Liver (tissue), 9 donors: ENCODE results near the gene MCTP1. TPM values are rescaled to one million over a fixed set of nuclear protein-coding genes. Genes with fewer than 3 reads are reported as not detected.

Source experiments
- DNase-seq: peaks from one replicate; pipeline ENCODE4 v3.0.0-alpha.2; 2017; ENCODE audit warnings: low spot score
- H3K27ac ChIP-seq, 2 donors: one replicate each; pipeline ENCODE4 v1.7.0; 2013; ENCODE audit warnings: inconsistent platforms in 2 of 2, low read length in 2 of 2, control low read depth in 1 of 2, low read depth in 1 of 2, mild to moderate bottlenecking in 1 of 2
- H3K27me3 ChIP-seq, 4 donors: one replicate each; pipeline versions ENCODE4 v1.6.1 to v1.7.0; 2013; ENCODE audit warnings: low read length in 3 of 4, inconsistent platforms in 1 of 4, mild to moderate bottlenecking in 1 of 4, moderate library complexity in 1 of 4; ENCODE audit not compliant: control insufficient read depth in 4 of 4, insufficient read depth in 4 of 4
- H3K36me3 ChIP-seq, 4 donors: one replicate each; pipeline versions ENCODE4 v1.6.1 to v1.7.0; 2013; ENCODE audit warnings: low read length in 3 of 4, mild to moderate bottlenecking in 3 of 4, low read depth in 1 of 4, moderate library complexity in 1 of 4; ENCODE audit not compliant: control insufficient read depth in 4 of 4, insufficient read depth in 3 of 4
- H3K4me1 ChIP-seq, 4 donors: one replicate each; pipeline versions ENCODE4 v1.6.1 to v1.7.0; 2013; ENCODE audit warnings: low read length in 3 of 4, mild to moderate bottlenecking in 3 of 4, moderate library complexity in 1 of 4; ENCODE audit not compliant: control insufficient read depth in 4 of 4, insufficient read depth in 4 of 4
- H3K4me3 ChIP-seq, 3 donors: one replicate each; pipeline versions ENCODE4 v1.6.1 to v1.7.0; 2013; ENCODE audit warnings: low read length in 3 of 3, control low read depth in 1 of 3, low read depth in 1 of 3, mild to moderate bottlenecking in 1 of 3
- H3K9ac ChIP-seq, 2 donors: one replicate each; pipeline ENCODE4 v1.7.0; 2013; ENCODE audit warnings: low read length in 2 of 2, mild to moderate bottlenecking in 2 of 2, moderate library complexity in 2 of 2, control low read depth in 1 of 2, low read depth in 1 of 2
- H3K9me3 ChIP-seq, 4 donors: one replicate each; pipeline versions ENCODE4 v1.6.1 to v1.7.0; 2013; ENCODE audit warnings: low read length in 3 of 4; ENCODE audit not compliant: control insufficient read depth in 4 of 4
- ATF3 ChIP-seq: IDR thresholded peaks from 2 replicates; pipeline ENCODE4 v1.6.1; 2016; ENCODE audit warnings: antibody characterized with exemption
- EGR1 ChIP-seq, 2 donors: IDR thresholded peaks; 2 replicates each; pipeline ENCODE4 v1.6.1; 2016 to 2018; ENCODE audit warnings: antibody characterized with exemption in 2 of 2, low read depth in 2 of 2
- FOXA2 ChIP-seq: IDR thresholded peaks from 2 replicates; pipeline ENCODE4 v1.6.1; 2016; ENCODE audit warnings: antibody characterized with exemption
- GABPA ChIP-seq, 2 donors: IDR thresholded peaks in 1 of 2; conservative IDR thresholded peaks in 1 of 2; 2 replicates each; pipeline ENCODE4 v1.6.1; 2016; ENCODE audit warnings: antibody characterized with exemption in 2 of 2, mild to moderate bottlenecking in 1 of 2, moderate library complexity in 1 of 2
- HNF4A ChIP-seq, 2 donors: conservative IDR thresholded peaks; 2 replicates each; pipeline ENCODE4 v1.6.1; 2016; ENCODE audit warnings: antibody characterized with exemption in 2 of 2, mild to moderate bottlenecking in 2 of 2
- HNF4G ChIP-seq: IDR thresholded peaks from 2 replicates; pipeline ENCODE4 v1.6.1; 2016; ENCODE audit warnings: antibody characterized with exemption
- JUND ChIP-seq, 2 donors: IDR thresholded peaks; 2 replicates each; pipeline ENCODE4 v1.6.1; 2016; ENCODE audit warnings: antibody characterized with exemption in 2 of 2
- MAX ChIP-seq: IDR thresholded peaks from 2 replicates; pipeline ENCODE4 v1.6.1; 2016; ENCODE audit warnings: antibody characterized with exemption
- RAD21 ChIP-seq, 2 donors: IDR thresholded peaks; 2 replicates each; pipeline ENCODE4 v1.6.1; 2016; ENCODE audit warnings: antibody characterized with exemption in 2 of 2, mild to moderate bottlenecking in 2 of 2
- REST ChIP-seq: IDR thresholded peaks from 2 replicates; pipeline ENCODE4 v1.6.1; 2016; ENCODE audit warnings: antibody characterized with exemption, mild to moderate bottlenecking
- RXRA ChIP-seq, 2 donors: IDR thresholded peaks; 2 replicates each; pipeline ENCODE4 v1.6.1; 2017 to 2018; ENCODE audit warnings: antibody characterized with exemption in 2 of 2, mild to moderate bottlenecking in 1 of 2
- YY1 ChIP-seq: IDR thresholded peaks from 2 replicates; pipeline ENCODE4 v1.6.1; 2016; ENCODE audit warnings: antibody characterized with exemption, mild to moderate bottlenecking
- WGBS: extraction: QIAGEN DNeasy Blood & Tissue Kit; methylation state at CpG from one replicate; pipeline ENCODE4 v1.1.7; 2013; 5-methylcytosine and 5-hydroxymethylcytosine counted together
- polyA plus RNA-seq, 2 donors: library from polyadenylated mRNA; stranded (reverse) in 1 of 2; unstranded in 1 of 2; fragments of 200-250 nt in 1 of 2; fragments of >200 nt in 1 of 2; fragmentation: Nextera tagmentation in 1 of 2; extraction: Ambion mirVana in 1 of 2; gene quantifications; one replicate each; pipeline versions ENCODE4 v1.2.1 to v1.2.3, GENCODE V29; 2013 to 2015
- total RNA-seq, 2 donors: library from RNA; depleted of rRNA; stranded (reverse); fragments of >200 nt; gene quantifications; one replicate each; pipeline ENCODE4 v1.2.3, GENCODE V29; 2014
- donor health status: healthy.
- donor health status: healthy.
- donor health status: healthy.
- donor health status: healthy.
- donor health status: healthy.

The MCTP1 gene
- total and polyA plus RNA-seq, 4 donors = 0.67 to 7.6 (median 4.3) TPM

GRCh38 chr5:95332158-95332557, 47.3 kb upstream of the MCTP1 start:
- Histone ChIP-seq H3K4me3 (no peak overlapping the region), H3K4me1 (no peaks in the 10 kb centered on the region), H3K36me3 (no peaks in the 10 kb centered on the region), H3K27me3 (no peaks in the 10 kb centered on the region), H3K9ac (no peak overlapping the region), H3K9me3 (no peaks in the 10 kb centered on the region), H3K27ac (no peak overlapping the region)
- 73% methylated on average over 3 of the region's 3 CpGs for WGBS
- no peak for DNase-seq
- TF ChIP-seq YY1 = no peak
- no peak for TF ChIP-seq RAD21 (IDR thresholded peaks at IDR 0.05)
- no peak for TF ChIP-seq EGR1 (IDR thresholded peaks at IDR 0.05; ENCODE audit: low read depth in 2 of 2)
- no peak for TF ChIP-seq RXRA (IDR thresholded peaks at IDR 0.05)
- TF ChIP-seq HNF4A (conservative IDR thresholded peaks at IDR 0.05) = no peak

- DNase-seq = no peak
- H3K9me3 ChIP-seq = no peaks in the 10 kb centered on the region
- no peaks in the 10 kb centered on the region for H3K36me3 ChIP-seq
- no peak overlapping the region for H3K9ac ChIP-seq
- 61% methylated on average over 3 of the region's 3 CpGs for WGBS
- H3K4me1 ChIP-seq = no peaks in the 10 kb centered on the region
- TF ChIP-seq YY1 = no peak
- no peak for TF ChIP-seq RAD21 (IDR thresholded peaks at IDR 0.05)
- no peak for TF ChIP-seq JUND (IDR thresholded peaks at IDR 0.05)
- no peak for TF ChIP-seq GABPA (IDR thresholded peaks at IDR 0.05 in 1 of 2, conservative IDR thresholded peaks at IDR 0.05 in 1 of 2)
- TF ChIP-seq REST = no peak
- no peak for TF ChIP-seq ATF3
- no peak for TF ChIP-seq HNF4A (conservative IDR thresholded peaks at IDR 0.05)
- no peak for TF ChIP-seq HNF4G
- TF ChIP-seq EGR1 (IDR thresholded peaks at IDR 0.05; ENCODE audit: low read depth in 2 of 2) = no peak
- TF ChIP-seq FOXA2 = no peak
- no peaks in the 10 kb centered on the region for H3K27me3 ChIP-seq
- H3K4me3 ChIP-seq = no peak overlapping the region
- H3K27ac ChIP-seq = no peak overlapping the region
Measured at GRCh38 chr5:95331358-95331757, 46.5 kb upstream of the MCTP1 start.

GRCh38 chr5:95327211-95327610, 42.3 kb upstream of the MCTP1 start:
- H3K9ac ChIP-seq = no peak overlapping the region
- no peak for TF ChIP-seq MAX
- no peak for TF ChIP-seq YY1
- TF ChIP-seq FOXA2 = no peak
- TF ChIP-seq HNF4G = no peak

More at GRCh38 chr5:95327211-95327610, 42.3 kb upstream of the MCTP1 start:
- 64% methylated on average over 6 of the region's 6 CpGs for WGBS
- Histone ChIP-seq H3K4me3 (no peak overlapping the region), H3K9me3 (no peaks in the 10 kb centered on the region), H3K4me1 (no peaks in the 10 kb centered on the region), H3K36me3 (no peaks in the 10 kb centered on the region), H3K27ac (no peak overlapping the region), H3K27me3 (no peaks in the 10 kb centered on the region)
- DNase-seq = no peak
